GM18520 (cell line): ENCODE results near the gene GUCY1A2.
"Not testable (repeated sequence)": the region's sequence is repeated elsewhere in the genome, so short reads cannot be mapped to it uniquely, and the experiment has no call there.

Experiments
- ATAC-seq: cut with Tn5 transposase; IDR thresholded peaks from one replicate; pipeline ENCODE4 v1.9.1; 2021; ENCODE audit not compliant: unreplicated experiment

GUCY1A2 gene

GRCh38 chr11:107018219-107018901 lies at the start of gene GUCY1A2:
TSS of gene GUCY1A2 (minus strand) at chr11:107018476. CDS start at chr11:107018055, 421 bp downstream.
- ATAC-seq = no peak

- no peak for ATAC-seq
These were observed 36.1 kb upstream of the GUCY1A2 start for GRCh38 chr11:107054391-107054790.

GRCh38 chr11:107051332-107051731 lies 33.1 kb upstream of the GUCY1A2 start:
- not testable (repeated sequence) for ATAC-seq

GRCh38 chr11:107050899-107051298 lies 32.6 kb upstream of the GUCY1A2 start:
- not testable (repeated sequence) for ATAC-seq

GRCh38 chr11:107050121-107050520 lies 31.8 kb upstream of the GUCY1A2 start:
- ATAC-seq = no peak

GRCh38 chr11:107044503-107044902 lies 26.2 kb upstream of the GUCY1A2 start:
- ATAC-seq = no peak

- ATAC-seq = peak; percentile 93
These were observed 25.1 kb upstream of the GUCY1A2 start for GRCh38 chr11:107043242-107044006.

GRCh38 chr11:107042748-107043147 lies 24.5 kb upstream of the GUCY1A2 start:
- no peak for ATAC-seq

GRCh38 chr11:107041088-107041444 lies 22.8 kb upstream of the GUCY1A2 start:
- peak; percentile 26 for ATAC-seq

GRCh38 chr11:107040433-107041087 lies 22.3 kb upstream of the GUCY1A2 start:
- ATAC-seq = no peak

GRCh38 chr11:107025673-107026072 lies 7.4 kb upstream of the GUCY1A2 start:
- ATAC-seq = no peak

GRCh38 chr11:107020594-107020993 lies 2.3 kb upstream of the GUCY1A2 start:
- ATAC-seq = no peak

GRCh38 chr11:107018902-107019493 lies 722 bp upstream of the GUCY1A2 start:
- ATAC-seq = no peak

GRCh38 chr11:107017433-107018218 lies 650 bp downstream of the GUCY1A2 start:
- no peak for ATAC-seq

- ATAC-seq = no peak
These were observed 1.2 kb downstream of the GUCY1A2 start for GRCh38 chr11:107017104-107017432.

- no peak for ATAC-seq
These were observed 3.4 kb downstream of the GUCY1A2 start for GRCh38 chr11:107014871-107015270.

GRCh38 chr11:107011977-107012376 lies 6.3 kb downstream of the GUCY1A2 start:
- ATAC-seq = no peak

GRCh38 chr11:107009190-107009589 lies 9.1 kb downstream of the GUCY1A2 start:
- no peak for ATAC-seq

GRCh38 chr11:107006076-107006833 lies 12.0 kb downstream of the GUCY1A2 start:
- no peak for ATAC-seq

GRCh38 chr11:106999196-106999595 lies 19.1 kb downstream of the GUCY1A2 start:
- no peak for ATAC-seq
